GM19324 (cell line): ENCODE results near the gene CFAP20DC.
A peak's percentile ranks its signal among the peaks of the same experiment; 100 is the strongest.
"Not testable (repeated sequence)": the region's sequence is repeated elsewhere in the genome, so short reads cannot be mapped to it uniquely, and the experiment has no call there.

Experiments
- ATAC-seq: cut with Tn5 transposase; IDR thresholded peaks from one replicate; pipeline ENCODE4 v1.9.1; 2021; ENCODE audit warnings: mild to moderate bottlenecking, moderate library complexity; ENCODE audit not compliant: unreplicated experiment, low FRiP score

CFAP20DC gene

GRCh38 chr3:58707390-58707930 lies 342.4 kb downstream of the CFAP20DC start:
- no peak for ATAC-seq

- no peak for ATAC-seq
Measured at GRCh38 chr3:58706395-58707167, 343.2 kb downstream of the CFAP20DC start.

DNA sequence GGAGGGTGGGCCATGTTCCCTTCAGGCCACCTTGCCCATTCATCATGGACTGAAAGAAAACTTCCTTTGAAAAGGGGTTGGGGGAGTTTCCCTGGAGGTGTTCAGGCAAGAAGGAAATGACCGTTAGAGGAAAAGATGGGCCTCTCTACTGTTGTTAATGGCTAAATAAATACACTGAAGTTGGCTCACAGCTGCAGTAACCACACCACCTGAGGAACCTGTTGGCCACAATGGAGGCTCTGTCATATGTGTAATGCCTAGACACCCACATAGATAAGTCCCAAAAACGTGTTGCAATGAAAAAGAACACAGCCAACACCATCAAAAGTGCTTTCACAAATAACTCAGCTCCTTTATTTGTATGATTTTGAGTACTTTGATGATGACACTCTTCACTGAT lies 345.1 kb downstream of the CFAP20DC start:
- ATAC-seq, result no peak

DNA sequence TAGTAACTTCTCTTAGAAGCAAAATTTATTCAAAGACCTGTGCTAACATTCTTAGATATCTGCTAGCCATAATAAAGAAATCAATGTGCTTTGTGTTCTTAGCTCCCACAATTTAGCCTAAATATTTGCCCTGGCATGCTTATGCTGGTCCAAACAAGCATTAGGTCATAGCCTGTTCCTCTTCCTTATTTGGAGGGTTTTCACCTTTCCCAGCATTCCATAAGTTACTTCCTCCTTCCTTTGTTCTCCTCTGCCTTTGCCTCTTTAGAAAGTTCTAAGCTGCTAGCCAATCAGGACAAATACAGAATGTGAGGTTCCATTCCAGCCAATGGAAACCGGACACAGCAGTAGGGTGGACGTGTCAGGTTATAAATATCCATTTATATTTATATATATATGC lies 345.5 kb downstream of the CFAP20DC start:
- ATAC-seq, result not testable (repeated sequence)

GRCh38 chr3:58698246-58698645 lies 351.6 kb downstream of the CFAP20DC start:
- ATAC-seq, result no peak

- ATAC-seq, result no peak
Measured at GRCh38 chr3:58697561-58697960, 352.3 kb downstream of the CFAP20DC start.

DNA sequence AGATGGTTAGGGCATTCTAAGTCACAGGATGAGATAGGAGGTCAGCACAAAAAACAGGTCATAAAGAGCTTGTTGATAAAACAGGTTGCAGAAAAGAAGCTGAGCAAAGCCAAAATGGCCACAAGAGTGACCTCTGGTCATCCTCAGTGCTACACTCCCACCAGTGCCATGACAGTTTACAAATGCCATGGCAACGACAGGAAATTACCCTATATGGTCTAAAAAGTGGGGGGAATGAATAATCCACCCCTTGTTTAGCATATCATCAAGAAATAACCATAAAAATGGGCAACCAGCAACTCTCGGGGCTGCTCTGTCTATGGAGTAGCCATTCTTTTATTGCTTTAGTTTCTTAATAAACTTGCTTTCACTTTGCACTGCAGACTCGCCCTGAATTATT lies 353.0 kb downstream of the CFAP20DC start:
- ATAC-seq, result not testable (repeated sequence)

GRCh38 chr3:58696093-58696492 lies 353.7 kb downstream of the CFAP20DC start:
- ATAC-seq, result no peak

- ATAC-seq, result not testable (repeated sequence)
Measured at GRCh38 chr3:58695284-58695683, 354.5 kb downstream of the CFAP20DC start.

GRCh38 chr3:58693940-58694850 lies 355.6 kb downstream of the CFAP20DC start:
- peak; percentile 60 for ATAC-seq

DNA sequence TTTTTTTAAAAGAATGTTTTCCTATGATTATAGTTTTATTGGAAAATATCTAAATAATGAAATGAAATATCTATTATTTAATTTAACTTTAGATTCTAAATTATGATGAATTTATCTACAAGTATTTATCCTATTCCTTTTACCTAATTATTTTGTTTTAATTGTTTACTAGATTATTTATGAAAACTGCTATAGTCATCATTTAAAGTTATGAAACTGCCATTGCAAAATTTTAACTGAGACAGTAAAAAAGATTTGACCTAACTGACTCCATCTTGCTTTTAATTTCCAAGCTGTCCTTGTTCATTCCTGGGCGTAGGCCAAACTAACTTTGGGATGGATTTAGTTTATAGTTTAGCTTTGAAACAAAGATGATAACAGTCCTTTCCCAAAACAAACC lies 357.3 kb downstream of the CFAP20DC start:
- ATAC-seq, result no peak
